GM19099 (cell line): Measurements from ENCODE around the gene JAZF1.

Source experiments
- POLR2A ChIP-seq: IDR thresholded peaks from 3 replicates; pipeline ENCODE4 v1.6.1; 2011; ENCODE audit warnings: low read depth; ENCODE audit not compliant: insufficient read length; ENCODE audit errors: extremely low read depth

The JAZF1 gene

DNA sequence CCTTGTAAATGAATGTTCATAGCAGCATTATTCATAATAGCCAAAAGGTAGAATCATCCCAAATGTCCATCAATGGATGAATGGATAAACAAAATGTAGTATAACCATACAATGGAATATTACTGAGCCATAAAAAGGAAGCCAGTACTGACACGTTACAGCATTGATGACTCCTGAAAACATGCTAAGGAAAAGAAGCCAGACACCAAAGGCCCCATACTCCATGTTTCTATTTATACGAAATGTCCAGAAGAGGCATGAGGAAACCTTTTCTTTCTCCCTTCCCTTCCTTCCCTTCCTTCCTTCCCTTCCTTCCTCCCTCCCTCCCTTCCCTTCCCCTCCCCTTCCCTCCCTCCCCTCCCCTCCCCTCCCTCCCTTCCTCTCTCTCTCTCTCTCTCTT lies 131.9 kb downstream of the JAZF1 start:
- TF ChIP-seq POLR2A = no peak

DNA sequence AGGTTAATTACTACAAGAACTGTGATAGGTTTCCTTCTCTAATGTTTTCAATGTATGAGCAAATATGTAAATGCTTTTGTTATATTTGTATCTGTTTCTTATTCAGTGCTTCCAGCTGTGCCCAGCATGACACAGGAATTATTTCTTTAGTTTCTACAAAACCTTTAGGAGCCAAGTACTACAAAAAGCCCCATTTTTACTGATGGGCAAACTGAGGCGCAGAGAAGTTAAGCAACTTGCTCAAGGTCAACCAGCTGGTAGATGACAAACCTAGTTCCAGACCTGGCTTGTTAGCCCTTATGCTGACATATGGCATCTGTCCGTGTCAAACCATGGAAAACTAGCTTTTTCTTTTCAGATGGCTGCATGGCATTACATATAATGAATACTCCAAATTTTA lies 134.6 kb downstream of the JAZF1 start:
- no peak for TF ChIP-seq POLR2A

- no peak for TF ChIP-seq POLR2A
Measured at GRCh38 chr7:28045592-28045991, 135.0 kb downstream of the JAZF1 start.

DNA sequence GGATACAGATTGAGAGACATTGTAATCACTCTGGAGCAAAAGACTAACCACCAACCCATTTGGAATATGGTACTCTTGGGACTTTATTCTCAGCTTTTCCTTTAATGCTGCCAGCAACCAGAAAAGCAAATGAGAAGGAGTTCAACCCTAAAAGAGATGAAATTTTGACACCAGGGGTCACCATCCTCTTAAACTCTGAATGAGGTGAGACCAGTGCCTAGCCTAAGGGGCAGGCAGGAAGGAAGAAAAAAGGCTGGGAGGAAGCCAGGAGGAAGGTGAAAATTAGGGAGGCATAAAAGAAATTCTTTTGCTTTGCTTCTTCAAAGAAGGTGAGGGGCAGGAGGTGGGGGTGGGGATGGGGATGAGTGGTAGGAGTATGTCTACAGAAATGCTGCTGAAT lies 135.8 kb downstream of the JAZF1 start:
- no peak for TF ChIP-seq POLR2A

DNA sequence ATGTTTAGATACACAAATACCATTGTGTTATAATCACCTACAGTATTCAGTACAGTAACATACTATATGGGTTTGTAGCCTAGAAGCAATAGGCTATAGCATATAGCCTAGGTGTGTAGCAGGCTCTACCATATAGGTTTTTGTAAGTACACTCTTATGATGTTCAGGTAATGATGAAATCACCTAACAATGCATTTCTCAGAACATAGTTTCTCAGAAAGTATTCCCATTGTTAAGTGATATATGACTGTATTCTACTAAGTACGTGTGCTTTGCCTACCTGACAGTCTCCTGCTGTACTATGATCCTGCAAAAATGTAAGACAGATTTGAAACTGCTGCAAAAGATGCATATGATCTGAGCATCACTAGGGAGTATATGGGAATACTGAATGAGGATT lies 137.9 kb downstream of the JAZF1 start:
- no peak for TF ChIP-seq POLR2A

DNA sequence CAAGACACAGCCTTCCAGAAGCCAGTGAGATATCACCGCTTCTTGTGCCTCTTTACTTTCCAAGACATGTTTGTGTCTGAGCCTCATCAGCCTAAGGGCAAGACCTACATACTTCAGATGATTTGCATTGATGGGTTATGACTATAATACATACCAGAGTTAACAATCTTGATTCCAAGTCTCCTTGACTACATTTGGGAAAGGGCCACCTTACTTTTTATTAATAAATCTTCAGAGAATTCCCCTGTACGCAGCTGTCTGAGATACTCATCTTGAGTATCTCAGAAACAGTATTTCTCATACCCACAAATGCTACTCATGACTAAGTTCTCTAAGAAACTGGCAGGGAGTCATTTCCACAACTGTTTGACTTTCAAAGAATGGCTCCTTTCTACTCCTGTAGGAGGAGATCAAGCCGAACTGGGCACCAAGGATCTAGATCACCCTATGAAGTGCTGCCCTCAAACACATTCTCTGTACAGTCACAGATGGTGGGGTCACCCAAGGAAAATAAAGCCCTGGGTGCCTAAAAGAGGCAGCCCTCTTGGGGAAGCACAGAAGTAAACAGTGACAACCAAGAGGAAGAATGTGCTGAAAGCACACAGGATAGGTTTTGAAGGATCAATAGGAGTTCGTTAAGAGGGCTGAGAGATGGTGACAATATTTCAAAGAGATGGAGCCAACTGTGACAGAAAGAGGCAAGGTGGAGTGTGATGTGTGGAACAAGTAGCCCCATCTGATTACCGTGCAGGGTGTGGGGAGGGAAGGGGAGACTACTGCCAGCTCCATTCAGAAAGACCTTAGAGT lies 138.9 kb downstream of the JAZF1 start:
- no peak for TF ChIP-seq POLR2A

DNA sequence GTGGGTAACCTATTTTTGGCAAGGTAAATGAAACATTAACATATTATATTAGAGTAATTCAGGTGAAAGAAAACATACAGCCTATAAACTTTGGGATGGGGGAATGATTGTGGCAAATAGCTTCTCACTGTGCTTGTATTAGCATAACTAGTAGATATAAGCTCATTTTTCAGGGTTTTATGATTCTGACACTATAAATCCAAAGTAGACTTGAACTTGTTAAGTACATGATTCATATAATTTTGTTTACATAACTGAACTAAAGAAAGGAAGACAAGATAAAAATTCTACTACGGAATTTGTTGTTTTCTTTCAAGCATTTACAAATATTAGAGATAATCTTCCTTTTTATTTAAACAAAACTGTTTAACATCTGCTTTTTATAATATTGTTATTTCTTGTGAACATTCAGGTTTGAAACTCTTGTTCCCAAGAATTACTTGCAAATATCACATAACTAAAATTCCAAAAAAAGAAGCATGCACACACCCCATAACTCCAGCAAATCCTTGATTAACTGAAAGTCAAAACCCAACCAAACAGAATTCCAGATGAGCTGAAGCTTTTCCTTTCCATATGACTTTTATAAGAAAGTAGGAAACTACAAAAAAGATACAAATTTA lies 142.3 kb downstream of the JAZF1 start:
- no peak for TF ChIP-seq POLR2A

GRCh38 chr7:28037220-28038010 lies 143.2 kb downstream of the JAZF1 start:
- TF ChIP-seq POLR2A = no peak

- TF ChIP-seq POLR2A = no peak
Measured at GRCh38 chr7:28036696-28037095, 143.9 kb downstream of the JAZF1 start.

GRCh38 chr7:28033386-28033785 lies 147.2 kb downstream of the JAZF1 start:
- TF ChIP-seq POLR2A = no peak

GRCh38 chr7:28032738-28033380 lies 147.7 kb downstream of the JAZF1 start:
- no peak for TF ChIP-seq POLR2A

DNA sequence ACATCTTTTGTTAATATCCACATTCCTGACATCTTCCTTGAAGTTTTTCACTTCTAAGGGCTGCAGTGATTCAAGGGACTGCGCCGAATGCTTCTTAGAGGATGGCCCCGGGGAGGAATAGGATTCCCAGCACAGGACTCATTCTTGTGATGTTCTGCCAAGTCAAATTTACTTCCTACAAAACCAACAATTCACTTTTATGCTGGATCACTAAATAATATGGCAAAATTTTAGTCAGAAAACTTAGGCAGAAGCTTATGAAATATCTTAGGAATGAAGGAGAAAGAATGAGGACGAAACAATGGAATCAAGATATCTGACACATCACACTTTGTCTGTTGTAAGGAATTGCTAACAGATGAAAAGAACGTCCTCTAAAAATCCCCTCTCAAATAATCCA lies 151.5 kb downstream of the JAZF1 start:
- no peak for TF ChIP-seq POLR2A

GRCh38 chr7:28028471-28028870 lies 152.1 kb downstream of the JAZF1 start:
- no peak for TF ChIP-seq POLR2A

GRCh38 chr7:28026237-28026636 lies 154.4 kb downstream of the JAZF1 start:
- TF ChIP-seq POLR2A = no peak

- no peak for TF ChIP-seq POLR2A
Measured at GRCh38 chr7:28024786-28025334, 155.7 kb downstream of the JAZF1 start.

- no peak for TF ChIP-seq POLR2A
Measured at GRCh38 chr7:28020302-28020940, 160.2 kb downstream of the JAZF1 start.
